Smooth muscle cell of the coronary artery (primary cell): Measurements from ENCODE around the gene EPHA1. TPM values are rescaled to one million over a fixed set of nuclear protein-coding genes. Genes with fewer than 3 reads are reported as not detected.

Experiments
- total RNA-seq: library from RNA; depleted of rRNA; stranded (reverse); fragments of >200 nt; gene quantifications from 2 replicates; pipeline ENCODE4 v1.2.3, GENCODE V29; 2014; ENCODE audit warnings: low replicate concordance

The EPHA1 gene
- total RNA-seq, result not detected in 2 replicates

DNA sequence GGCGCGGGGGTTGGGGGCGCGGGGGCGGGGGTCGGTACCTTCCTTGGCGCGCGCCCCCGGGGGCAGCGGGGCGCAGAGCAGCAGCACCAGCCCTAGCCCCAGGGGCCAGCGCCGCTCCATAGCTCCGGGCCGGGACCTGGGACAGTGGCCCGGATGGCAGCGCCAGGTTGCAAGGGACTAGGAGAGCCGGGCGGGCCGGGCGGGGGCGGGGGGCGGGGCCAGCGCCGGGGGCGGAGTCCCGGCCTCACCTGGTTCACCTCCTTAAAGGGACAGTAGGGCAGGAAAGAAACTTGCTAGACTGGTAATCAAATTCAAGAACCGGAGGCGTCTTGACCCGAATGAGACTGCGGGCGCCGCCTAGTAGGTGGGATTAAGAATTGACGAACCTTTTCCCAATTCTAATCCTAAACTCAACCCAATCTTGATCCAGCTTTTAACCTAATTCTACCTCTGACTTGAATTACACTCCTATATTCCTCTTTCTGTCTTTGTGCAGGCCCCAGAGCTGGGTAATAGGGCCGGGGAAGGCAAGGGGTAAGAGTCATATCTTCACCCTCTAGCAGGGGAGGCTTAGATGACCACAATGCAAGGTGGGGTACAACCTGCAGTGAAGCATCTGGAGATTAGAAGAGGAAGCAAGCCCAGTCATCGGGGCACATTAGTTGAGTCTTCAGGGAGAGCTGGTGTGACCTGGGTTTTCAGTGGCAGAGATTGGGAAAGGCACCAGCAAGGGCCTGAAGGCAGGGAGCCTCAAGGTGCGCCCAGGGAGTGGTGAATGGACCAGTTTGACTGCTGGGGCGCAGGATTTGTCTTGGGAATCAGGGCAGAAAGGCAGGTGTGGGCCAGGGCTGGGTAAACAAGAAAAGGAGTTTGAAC, at the start of gene EPHA1:
Gene EPHA1, minus strand, starts transcription at position 171 of the 876 bp plus-strand sequence. Its CDS starts 51 bp downstream, at position 120.

GRCh38 chr7:143443153-143443552, 34.5 kb upstream of the EPHA1 start, which contains the start of gene TAS2R60:
TAS2R60 (plus strand) TSS chr7:143443453; CDS start chr7:143443453, 0 bp downstream.

DNA sequence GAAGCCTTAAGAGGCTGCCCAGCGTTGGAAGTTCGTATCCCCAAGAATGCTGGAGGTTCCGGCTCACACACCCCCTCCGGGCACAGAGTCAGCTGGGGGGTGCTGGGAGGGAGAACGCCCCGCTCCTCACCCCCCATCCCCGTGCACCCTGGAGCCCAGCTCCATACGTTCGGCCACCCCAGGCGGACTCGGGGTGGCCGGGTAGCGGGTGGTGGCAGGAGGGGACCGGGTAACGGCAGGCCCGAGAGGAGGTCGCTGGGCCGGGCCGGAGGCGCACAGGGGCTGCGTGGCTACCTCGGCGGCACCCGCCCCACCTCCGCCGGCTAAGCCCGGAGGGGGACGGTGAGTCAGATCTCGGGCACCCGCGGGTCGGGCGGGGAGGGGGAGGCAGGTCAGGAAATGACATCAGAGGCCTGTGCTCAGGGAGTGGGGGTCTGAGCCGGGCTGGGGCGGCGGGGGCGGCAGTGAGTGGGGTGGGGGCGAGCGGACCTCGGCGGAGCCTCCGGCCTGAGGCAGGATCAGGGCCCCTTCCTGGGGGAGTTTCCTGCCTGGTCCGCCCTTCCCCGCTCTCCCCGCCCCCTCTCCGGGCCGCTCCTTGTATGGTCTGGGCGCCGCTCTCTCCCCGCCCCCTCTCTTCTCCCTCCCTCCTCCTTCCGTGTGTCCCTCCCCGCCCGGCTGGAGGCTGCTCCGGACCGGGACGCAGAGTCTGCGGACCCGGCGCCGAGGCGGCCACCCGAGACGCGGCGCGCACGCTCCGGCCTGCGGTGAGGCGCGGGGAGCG, 27.8 kb downstream of the EPHA1 start, which contains the start of gene ZYX:
Gene ZYX, plus strand, starts transcription at position 700 of the 781 bp plus-strand sequence. CDS start 227 bp downstream, outside the sequence.

GRCh38 chr7:143362131-143363015, 46.3 kb downstream of the EPHA1 start, which contains the start of gene FAM131B:
FAM131B (minus strand) TSS chr7:143362713; CDS start chr7:143362603, 110 bp downstream.

Other genes with a start within 250 kb of the EPHA1 start
- 0.35 TPM in 1 of 2 replicates, not detected in the other for gene TAS2R39, start 225.4 kb downstream of the EPHA1 start, total RNA-seq
- not detected in 2 replicates for gene TAS2R40, start 186.8 kb downstream of the EPHA1 start, total RNA-seq
- 39.1 and 72.5 TPM in 2 replicates for gene GSTK1, start 145.4 kb downstream of the EPHA1 start, total RNA-seq
- gene TMEM139, start 123.9 kb downstream of the EPHA1 start, total RNA-seq, result not detected in 2 replicates
- gene CASP2, start 120.5 kb downstream of the EPHA1 start, total RNA-seq, result 6.7 and 9.7 TPM in 2 replicates
- not detected in 2 replicates for gene CLCN1, start 92.7 kb downstream of the EPHA1 start, total RNA-seq
- 0.98 and 2.7 TPM in 2 replicates for gene FAM131B, start 46.1 kb downstream of the EPHA1 start, total RNA-seq
- gene ZYX, start 27.5 kb downstream of the EPHA1 start, total RNA-seq, result 6.3 and 25.7 TPM in 2 replicates
- gene TAS2R60, start 34.6 kb upstream of the EPHA1 start, total RNA-seq, result not detected in 2 replicates
- not detected in 2 replicates for gene TAS2R41, start 69.0 kb upstream of the EPHA1 start, total RNA-seq
- gene CTAGE15, start 162.9 kb upstream of the EPHA1 start, total RNA-seq, result not detected in 2 replicates
- gene TCAF2, start 212.1 kb upstream of the EPHA1 start, total RNA-seq, result 1.4 and 2.1 TPM in 2 replicates